HCT116 (cell line): Measurements from ENCODE around the gene MRFAP1. TPM values are rescaled to one million over a fixed set of nuclear protein-coding genes. Genes with fewer than 3 reads are reported as not detected.

Source experiments
- ATAC-seq: fragments of 200-7000 bp; cut with Tn5 transposase; 2 replicates; pipeline ENCODE4 v1.9.1; 2020; ENCODE audit warnings: mild to moderate bottlenecking, moderate library complexity
- BruUV-seq: library from RNA; stranded (reverse); fragments of 400-500 nt; replicated peaks from 2 replicates; lab custom pipeline; 2021; lab: Mats Ljungman, UMichigan
- CTCF ChIA-PET: fragments of 300-600 bp; sonication (Branson Sonifier 250); formaldehyde crosslinking; loops from one replicate; lab custom pipeline; 2021; ENCODE audit warnings: antibody characterized with exemption; lab: Charles Lee
- POLR2A ChIA-PET: fragments of 300-600, 350-600 bp; sonication (Branson Sonifier 250); formaldehyde crosslinking; loops from one replicate; lab custom pipeline; 2021; ENCODE audit warnings: antibody characterized with exemption; lab: Charles Lee
- RAD21 ChIA-PET, 2 experiments: fragments of 300-600 bp; sonication (Branson Sonifier 250); formaldehyde crosslinking; loops; one replicate each; lab custom pipeline; 2023; ENCODE audit warnings: low total read pairs in 2 of 2; ENCODE audit not compliant: uncharacterized antibody in 2 of 2, unreplicated experiment in 2 of 2, low non-redundant PET in 1 of 2; lab: Charles Lee
- DNase-seq: peaks from one replicate; pipeline ENCODE4 v3.0.0-alpha.2; 2010; ENCODE audit warnings: low read depth, low spot score
- H2AFZ ChIP-seq: fragments of 200-600 bp; shearing (Covaris generic), sonication (generic); 2 replicates; pipeline ENCODE4 v1.6.1; 2017; ENCODE audit warnings: low read depth, mixed run types, mixed read lengths, antibody characterized with exemption, low read length; ENCODE audit not compliant: poor library complexity, severe bottlenecking
- H3K27ac ChIP-seq: 2 replicates; pipeline ENCODE4 v1.5.1; 2012; ENCODE audit warnings: low read depth, low read length
- H3K27me3 ChIP-seq: fragments of 200-600 bp; sonication (generic); 2 replicates; pipeline ENCODE4 v1.6.1; 2016; ENCODE audit warnings: mixed run types, low read length, mixed read lengths; ENCODE audit not compliant: insufficient read depth
- H3K36me3 ChIP-seq, 2 experiments: fragments of 200-500 bp in 1 of 2; fragments of 200-600 bp in 1 of 2; sonication (Bioruptor generic) in 1 of 2; sonication (generic) in 1 of 2; 2 replicates each; pipeline versions ENCODE4 v1.5.1 to v1.6.1; 2014 to 2016; ENCODE audit warnings: low read length in 2 of 2, inconsistent platforms in 1 of 2, mixed read lengths in 1 of 2, mixed run types in 1 of 2; ENCODE audit not compliant: insufficient read depth in 2 of 2, control insufficient read depth in 1 of 2
- H3K4me1 ChIP-seq, 2 experiments: fragments of 200-600 bp in 1 of 2; sonication (generic) in 1 of 2; 2 replicates each; pipeline versions ENCODE4 v1.5.1 to v1.6.1; 2012 to 2017; ENCODE audit warnings: low read length in 2 of 2, inconsistent platforms in 1 of 2, mild to moderate bottlenecking in 1 of 2, mixed read lengths in 1 of 2, mixed run types in 1 of 2, moderate library complexity in 1 of 2; ENCODE audit not compliant: insufficient read depth in 2 of 2, control insufficient read depth in 1 of 2
- H3K4me2 ChIP-seq: fragments of 200-600 bp; sonication (generic); 2 replicates; pipeline ENCODE4 v1.6.1; 2017; ENCODE audit warnings: mixed run types, low read length, mixed read lengths
- H3K4me3 ChIP-seq, 2 experiments: fragments of 200-600 bp in 1 of 2; sonication (generic) in 1 of 2; replicated peaks in 1 of 2; 2 replicates each; pipeline ENCODE4 v1.5.1; 2011 to 2016; ENCODE audit warnings: low read length in 2 of 2, control low read depth in 1 of 2, low read depth in 1 of 2, mild to moderate bottlenecking in 1 of 2, mixed read lengths in 1 of 2, mixed run types in 1 of 2
- H3K79me2 ChIP-seq: fragments of 200-600 bp; sonication (generic); 2 replicates; pipeline ENCODE4 v1.6.1; 2017; ENCODE audit warnings: mild to moderate bottlenecking, mixed run types, low read length, moderate library complexity, mixed read lengths; ENCODE audit not compliant: insufficient read depth
- H3K9ac ChIP-seq: fragments of 200-600 bp; sonication (generic); 2 replicates; pipeline ENCODE4 v1.6.1; 2016; ENCODE audit warnings: low read length, mixed read lengths
- H3K9me2 ChIP-seq: fragments of 200-600 bp; sonication (generic), shearing (Covaris generic); 2 replicates; pipeline ENCODE4 v1.6.1; 2017; ENCODE audit warnings: mixed run types, mild to moderate bottlenecking, moderate library complexity; ENCODE audit not compliant: insufficient read depth
- H3K9me3 ChIP-seq, 2 experiments: fragments of 200-500 bp in 1 of 2; fragments of 200-600 bp in 1 of 2; sonication (Bioruptor generic) in 1 of 2; sonication (generic) in 1 of 2; 2 replicates each; pipeline ENCODE4 v1.6.1; 2014 to 2017; ENCODE audit warnings: low read length in 2 of 2, mixed read lengths in 2 of 2, inconsistent platforms in 1 of 2, low read depth in 1 of 2, mild to moderate bottlenecking in 1 of 2, mixed run types in 1 of 2, moderate library complexity in 1 of 2; ENCODE audit not compliant: control insufficient read depth in 1 of 2, insufficient read depth in 1 of 2
- H4K20me1 ChIP-seq: fragments of 200-600 bp; sonication (generic), shearing (Covaris generic); 2 replicates; pipeline ENCODE4 v1.6.1; 2017; ENCODE audit warnings: mixed run types, mild to moderate bottlenecking, moderate library complexity; ENCODE audit not compliant: insufficient read depth
- CBX3 ChIP-seq: IDR thresholded peaks from 2 replicates; pipeline ENCODE4 v1.6.1; 2012; ENCODE audit warnings: low read depth
- CEBPB ChIP-seq: IDR thresholded peaks from 2 replicates; pipeline ENCODE4 v1.6.1; 2012; ENCODE audit warnings: low read depth
- EZH2 ChIP-seq: fragments of 200-600 bp; sonication (generic); IDR thresholded peaks from 2 replicates; pipeline ENCODE4 v1.6.1; 2017; ENCODE audit warnings: antibody characterized with exemption, mixed run types
- EZH2phosphoT487 ChIP-seq: fragments of 200-600 bp; IDR thresholded peaks from 2 replicates; pipeline ENCODE4 v1.6.1; 2018; ENCODE audit warnings: antibody characterized with exemption, borderline replicate concordance
- JUND ChIP-seq: IDR thresholded peaks from 2 replicates; pipeline ENCODE4 v1.6.1; 2012
- POLR2A ChIP-seq: IDR thresholded peaks from 2 replicates; pipeline ENCODE4 v1.7.0; 2011; ENCODE audit warnings: borderline replicate concordance; ENCODE audit not compliant: insufficient read depth, insufficient read length; ENCODE audit errors: extremely low read depth
- POLR2AphosphoS5 ChIP-seq: IDR thresholded peaks from 2 replicates; pipeline ENCODE4 v1.6.1; 2011; ENCODE audit warnings: mild to moderate bottlenecking, low read depth, low read length, moderate library complexity
- RAD21 ChIP-seq: IDR thresholded peaks from 2 replicates; pipeline ENCODE4 v1.6.1; 2012; ENCODE audit warnings: low read depth, mild to moderate bottlenecking
- SIN3A ChIP-seq: IDR thresholded peaks from 2 replicates; pipeline ENCODE4 v1.6.1; 2012; ENCODE audit warnings: low read depth
- SP1 ChIP-seq: IDR thresholded peaks from 2 replicates; pipeline ENCODE4 v1.6.1; 2012; ENCODE audit warnings: low read depth
- SRF ChIP-seq: IDR thresholded peaks from 2 replicates; pipeline ENCODE4 v1.6.1; 2012; ENCODE audit warnings: low read depth
- TCF7L2 ChIP-seq: IDR thresholded peaks from 2 replicates; pipeline ENCODE4 v1.7.0; 2011; ENCODE audit warnings: borderline replicate concordance, inconsistent platforms; ENCODE audit not compliant: insufficient read depth, insufficient read length; ENCODE audit errors: extremely low read depth
- intact Hi-C: fragments of 100-400 bp; cut with micrococcal nuclease; formaldehyde crosslinking; loops from 2 replicates; pipeline ENCODE4 v1.10.0; 2022
- total RNA-seq: library from RNA; stranded (reverse); gene quantifications from one replicate; pipeline ENCODE4 v1.2.1, GENCODE V29; 2021; ENCODE audit not compliant: unreplicated experiment
- TF ChIP-seq, protein P1 (sequence below): IDR thresholded peaks from 2 replicates; pipeline ENCODE4 v1.6.1; 2012; ENCODE audit warnings: low read depth
- TF ChIP-seq, protein P2 (sequence below): IDR thresholded peaks from 2 replicates; pipeline ENCODE4 v1.6.1; 2012
- TF ChIP-seq, protein P3 (sequence below): IDR thresholded peaks from 2 replicates; pipeline ENCODE4 v1.6.1; 2012
- TF ChIP-seq, protein P4 (sequence below), 3 experiments: fragments of 200-600 bp in 1 of 3; sonication (generic) in 1 of 3; IDR thresholded peaks in 2 of 3; conservative IDR thresholded peaks in 1 of 3; 2 replicates each; pipeline ENCODE4 v1.5.1; 2012 to 2017; ENCODE audit warnings: low read depth in 2 of 3, low read length in 2 of 3, antibody characterized with exemption in 1 of 3, borderline replicate concordance in 1 of 3, control low read depth in 1 of 3, mild to moderate bottlenecking in 1 of 3, mixed read lengths in 1 of 3, mixed run types in 1 of 3, moderate library complexity in 1 of 3; ENCODE audit not compliant: insufficient read depth in 1 of 3

Gene MRFAP1
- total RNA-seq, 1 experiment from 2014 or later, result 313 TPM

DNA sequence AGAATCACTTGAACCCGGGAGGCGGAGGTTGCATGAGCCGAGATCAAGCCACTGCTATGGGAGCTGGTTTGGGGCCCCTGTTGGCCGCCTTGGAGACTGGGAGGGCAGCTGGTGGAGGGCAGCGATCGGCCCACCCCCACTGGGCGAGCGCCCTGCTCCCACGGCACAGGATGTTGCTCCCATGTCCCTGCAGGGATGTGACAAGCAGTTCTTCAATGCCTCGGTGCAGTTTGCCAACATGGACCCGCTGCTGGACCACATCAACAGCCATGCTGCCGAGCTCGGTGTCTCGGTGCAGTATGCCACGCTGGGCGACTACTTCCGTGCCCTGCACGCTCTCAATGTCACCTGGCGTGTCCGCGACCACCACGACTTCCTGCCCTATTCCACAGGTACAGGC is 46.1 kb upstream of the MRFAP1 start (continued):
- TF ChIP-seq, protein P1, sequence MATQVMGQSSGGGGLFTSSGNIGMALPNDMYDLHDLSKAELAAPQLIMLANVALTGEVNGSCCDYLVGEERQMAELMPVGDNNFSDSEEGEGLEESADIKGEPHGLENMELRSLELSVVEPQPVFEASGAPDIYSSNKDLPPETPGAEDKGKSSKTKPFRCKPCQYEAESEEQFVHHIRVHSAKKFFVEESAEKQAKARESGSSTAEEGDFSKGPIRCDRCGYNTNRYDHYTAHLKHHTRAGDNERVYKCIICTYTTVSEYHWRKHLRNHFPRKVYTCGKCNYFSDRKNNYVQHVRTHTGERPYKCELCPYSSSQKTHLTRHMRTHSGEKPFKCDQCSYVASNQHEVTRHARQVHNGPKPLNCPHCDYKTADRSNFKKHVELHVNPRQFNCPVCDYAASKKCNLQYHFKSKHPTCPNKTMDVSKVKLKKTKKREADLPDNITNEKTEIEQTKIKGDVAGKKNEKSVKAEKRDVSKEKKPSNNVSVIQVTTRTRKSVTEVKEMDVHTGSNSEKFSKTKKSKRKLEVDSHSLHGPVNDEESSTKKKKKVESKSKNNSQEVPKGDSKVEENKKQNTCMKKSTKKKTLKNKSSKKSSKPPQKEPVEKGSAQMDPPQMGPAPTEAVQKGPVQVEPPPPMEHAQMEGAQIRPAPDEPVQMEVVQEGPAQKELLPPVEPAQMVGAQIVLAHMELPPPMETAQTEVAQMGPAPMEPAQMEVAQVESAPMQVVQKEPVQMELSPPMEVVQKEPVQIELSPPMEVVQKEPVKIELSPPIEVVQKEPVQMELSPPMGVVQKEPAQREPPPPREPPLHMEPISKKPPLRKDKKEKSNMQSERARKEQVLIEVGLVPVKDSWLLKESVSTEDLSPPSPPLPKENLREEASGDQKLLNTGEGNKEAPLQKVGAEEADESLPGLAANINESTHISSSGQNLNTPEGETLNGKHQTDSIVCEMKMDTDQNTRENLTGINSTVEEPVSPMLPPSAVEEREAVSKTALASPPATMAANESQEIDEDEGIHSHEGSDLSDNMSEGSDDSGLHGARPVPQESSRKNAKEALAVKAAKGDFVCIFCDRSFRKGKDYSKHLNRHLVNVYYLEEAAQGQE, result no peak
- TF ChIP-seq CBX3, result no peak
- no peak for TF ChIP-seq CEBPB
- no peak for TF ChIP-seq RAD21
- no peak for TF ChIP-seq EZH2phosphoT487

DNA sequence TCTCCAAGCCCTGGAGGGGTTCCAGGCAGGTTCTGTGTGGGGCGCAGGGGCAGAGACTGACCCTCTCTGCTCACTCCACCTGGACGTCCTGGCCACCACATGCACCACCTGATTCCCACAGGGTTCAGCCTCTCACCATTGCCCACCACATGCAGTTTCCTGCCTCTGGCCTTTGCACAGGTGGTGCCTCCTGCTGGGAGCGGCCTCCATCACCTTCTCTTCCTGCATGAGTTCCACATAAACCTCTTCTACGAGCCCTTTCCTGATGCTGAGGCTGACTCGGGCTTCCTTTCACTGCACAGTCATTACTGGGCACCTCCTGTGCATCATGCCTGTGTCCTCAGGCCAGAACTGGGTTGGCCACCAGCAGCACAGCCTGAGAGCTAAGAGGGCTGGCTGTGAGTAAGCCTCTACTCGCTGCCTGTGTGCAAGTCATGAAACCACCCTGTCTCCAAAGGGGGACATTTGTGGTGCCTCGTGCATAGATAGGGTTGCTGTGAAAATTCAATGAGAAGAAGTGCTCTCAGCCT is 45.6 kb upstream of the MRFAP1 start:
- Histone ChIP-seq H3K9me2 (no peaks in the 10 kb centered on the region), H3K4me2 (no peak overlapping the region), H3K9ac (no peak overlapping the region), H3K36me3 (no peaks in the 10 kb centered on the region), H3K4me3 (no peak overlapping the region), H3K27me3 (no peaks in the 10 kb centered on the region), H3K27ac (no peak overlapping the region), H3K9me3 (no peaks in the 10 kb centered on the region), H4K20me1 (no peaks in the 10 kb centered on the region), H3K4me1 (peaks cover 0 to 7% of the 10 kb centered on the region in 2 experiments; a peak in 1 of 4 replicates), H2AFZ (no peak overlapping the region), H3K79me2 (no peaks in the 10 kb centered on the region)
- ChIA-PET CTCF (no interaction called here), RAD21 (no interaction called here), POLR2A (no interaction called here)
- TF ChIP-seq, protein P2, sequence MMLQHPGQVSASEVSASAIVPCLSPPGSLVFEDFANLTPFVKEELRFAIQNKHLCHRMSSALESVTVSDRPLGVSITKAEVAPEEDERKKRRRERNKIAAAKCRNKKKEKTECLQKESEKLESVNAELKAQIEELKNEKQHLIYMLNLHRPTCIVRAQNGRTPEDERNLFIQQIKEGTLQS, result no peak
- TF ChIP-seq, protein P3, sequence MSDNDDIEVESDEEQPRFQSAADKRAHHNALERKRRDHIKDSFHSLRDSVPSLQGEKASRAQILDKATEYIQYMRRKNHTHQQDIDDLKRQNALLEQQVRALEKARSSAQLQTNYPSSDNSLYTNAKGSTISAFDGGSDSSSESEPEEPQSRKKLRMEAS, result no peak
- TF ChIP-seq RAD21 (no peak), EZH2phosphoT487 (no peak), SP1 (no peak), POLR2A (no peak), TCF7L2 (no peak), EZH2 (no peak), SIN3A (no peak), SRF (no peak), JUND (no peak), POLR2AphosphoS5 (no peak)
- TF ChIP-seq, protein P4, sequence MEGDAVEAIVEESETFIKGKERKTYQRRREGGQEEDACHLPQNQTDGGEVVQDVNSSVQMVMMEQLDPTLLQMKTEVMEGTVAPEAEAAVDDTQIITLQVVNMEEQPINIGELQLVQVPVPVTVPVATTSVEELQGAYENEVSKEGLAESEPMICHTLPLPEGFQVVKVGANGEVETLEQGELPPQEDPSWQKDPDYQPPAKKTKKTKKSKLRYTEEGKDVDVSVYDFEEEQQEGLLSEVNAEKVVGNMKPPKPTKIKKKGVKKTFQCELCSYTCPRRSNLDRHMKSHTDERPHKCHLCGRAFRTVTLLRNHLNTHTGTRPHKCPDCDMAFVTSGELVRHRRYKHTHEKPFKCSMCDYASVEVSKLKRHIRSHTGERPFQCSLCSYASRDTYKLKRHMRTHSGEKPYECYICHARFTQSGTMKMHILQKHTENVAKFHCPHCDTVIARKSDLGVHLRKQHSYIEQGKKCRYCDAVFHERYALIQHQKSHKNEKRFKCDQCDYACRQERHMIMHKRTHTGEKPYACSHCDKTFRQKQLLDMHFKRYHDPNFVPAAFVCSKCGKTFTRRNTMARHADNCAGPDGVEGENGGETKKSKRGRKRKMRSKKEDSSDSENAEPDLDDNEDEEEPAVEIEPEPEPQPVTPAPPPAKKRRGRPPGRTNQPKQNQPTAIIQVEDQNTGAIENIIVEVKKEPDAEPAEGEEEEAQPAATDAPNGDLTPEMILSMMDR (IDR thresholded peaks at IDR 0.05 in 2 of 3, conservative IDR thresholded peaks at IDR 0.05 in 1 of 3; ENCODE audit: borderline replicate concordance in 1 of 3, insufficient read depth in 1 of 3, low read depth in 2 of 3, low read length in 2 of 3), result no peak
- DNase-seq (no peak), ATAC-seq (no peak)
- BruUV-seq, result no TSS peak
- intact Hi-C loops, result no loop called here
